UCSD-AML1 (cell line): ENCODE measurements around the gene LARP1B.
"Not testable (repeated sequence)": the region's sequence is repeated elsewhere in the genome, so short reads cannot be mapped to it uniquely, and the experiment has no call there.

ENCODE experiments used
- DNase-seq: peaks from one replicate; lab custom pipeline; 2025; ENCODE audit not compliant: unreplicated experiment; lab: John Stamatoyannopoulos, UW

Gene LARP1B

GRCh38 chr4:128221586-128221985 lies 160.5 kb downstream of the LARP1B start:
- DNase-seq: no peak

DNA sequence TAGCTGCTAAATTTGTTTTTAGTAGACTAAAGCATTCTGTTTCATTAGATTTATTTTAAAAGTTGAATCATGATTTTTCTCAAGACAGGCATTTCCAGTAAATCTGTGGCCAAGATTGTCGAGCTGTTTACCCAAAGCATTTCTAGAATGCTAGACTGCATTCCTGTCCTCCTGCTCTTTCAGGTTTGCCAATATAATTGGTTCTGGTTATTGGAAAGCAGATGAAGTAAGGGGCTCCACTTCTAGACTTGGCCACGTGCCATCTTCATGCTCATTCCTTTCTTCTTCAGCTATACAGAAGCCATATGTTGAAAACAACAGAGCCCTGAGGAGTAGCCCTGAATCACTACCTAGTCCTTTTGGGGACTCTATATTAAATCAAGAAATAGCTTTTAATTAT lies 164.0 kb downstream of the LARP1B start:
- DNase-seq: no peak

GRCh38 chr4:128227991-128228571 lies 167.0 kb downstream of the LARP1B start:
- no peak for DNase-seq

DNA sequence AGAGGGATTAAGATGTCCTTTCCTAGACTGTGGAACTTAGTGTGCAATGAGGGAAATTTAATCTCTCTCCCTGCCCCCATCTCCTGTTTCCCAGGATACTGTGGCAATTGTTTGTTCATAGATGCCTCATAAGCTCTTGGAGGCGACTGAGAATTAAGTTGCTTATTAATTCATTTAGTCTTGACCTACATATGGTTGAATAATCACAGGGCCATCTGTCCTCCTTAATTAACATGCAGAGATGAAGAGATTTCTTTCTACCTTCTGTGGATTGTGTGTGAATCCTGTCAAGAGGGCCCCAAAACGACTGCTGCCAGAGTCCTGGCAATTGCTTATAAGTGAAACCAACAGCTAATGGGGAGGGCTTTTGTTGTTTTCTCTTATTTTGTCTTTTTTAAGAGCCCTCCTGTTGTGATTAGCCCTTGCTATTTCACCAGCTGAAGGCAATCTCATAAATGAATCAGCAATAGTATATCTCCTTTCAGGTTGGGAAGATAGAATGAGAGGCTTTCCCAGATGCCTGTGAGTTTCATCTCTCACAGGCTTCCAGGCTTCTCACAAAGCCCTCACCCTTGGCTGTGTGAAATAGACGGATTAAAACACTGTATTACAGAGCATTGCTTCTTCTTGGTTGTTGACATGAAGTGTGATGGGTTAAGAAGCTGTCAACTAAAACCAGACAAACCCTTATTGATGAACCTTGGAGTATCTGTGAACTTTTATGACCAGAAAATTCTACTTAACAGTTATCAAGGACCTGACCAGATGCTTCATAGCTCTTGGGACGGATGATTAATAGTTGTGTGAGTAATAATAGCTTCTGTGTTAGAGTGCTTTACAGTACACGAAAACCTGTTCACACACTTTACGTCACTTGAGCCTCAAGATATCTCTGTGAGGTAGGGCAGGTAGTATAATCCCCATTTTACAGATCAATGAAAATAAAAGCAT lies 168.0 kb downstream of the LARP1B start:
- DNase-seq: no peak

GRCh38 chr4:128232719-128233118 lies 171.6 kb downstream of the LARP1B start:
- no peak for DNase-seq

DNA sequence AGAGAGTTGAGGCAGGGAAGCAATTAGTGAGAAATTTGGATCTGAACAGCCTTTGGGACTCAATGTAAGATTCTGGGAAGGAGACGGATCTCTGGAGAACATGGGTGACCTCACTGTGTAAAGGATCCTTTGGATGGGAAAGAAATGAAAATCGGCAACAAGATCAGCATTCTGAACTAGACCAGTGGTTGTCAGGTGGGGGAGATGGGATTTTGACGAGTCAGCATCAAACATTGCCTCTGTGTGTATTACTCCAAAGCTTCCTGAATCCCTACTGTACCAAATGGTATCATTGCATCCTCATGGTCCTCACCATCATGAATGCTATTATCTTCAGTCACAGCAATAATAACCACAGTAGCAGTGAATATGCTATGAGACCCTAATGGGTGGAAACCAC lies 173.7 kb downstream of the LARP1B start:
- no peak for DNase-seq

- DNase-seq: no peak
These were observed 179.9 kb downstream of the LARP1B start for GRCh38 chr4:128241019-128241418.

DNA sequence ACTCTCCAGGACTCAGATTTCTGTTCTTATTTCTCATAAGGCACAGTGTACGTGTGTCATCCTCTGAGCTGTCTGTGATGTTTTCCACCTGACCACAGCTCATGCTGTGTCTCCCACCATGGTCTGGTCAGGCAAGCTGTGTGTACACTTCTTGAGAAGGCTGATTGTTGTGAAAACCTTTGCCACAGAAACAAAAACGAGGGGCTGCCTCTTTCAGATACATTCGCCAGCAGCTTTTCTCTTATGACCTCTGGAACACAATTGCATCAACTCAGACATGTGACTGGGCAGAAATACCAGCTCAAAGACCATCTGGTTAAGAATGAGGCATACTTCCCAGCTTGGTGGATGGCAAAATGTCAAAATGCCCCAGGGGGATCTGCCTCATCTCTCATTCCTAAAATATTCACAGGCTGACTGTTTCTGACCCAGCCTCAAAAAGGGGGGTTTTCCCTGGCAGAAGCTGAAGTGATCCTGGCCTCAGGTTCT lies 180.4 kb downstream of the LARP1B start:
- DNase-seq: no peak

DNA sequence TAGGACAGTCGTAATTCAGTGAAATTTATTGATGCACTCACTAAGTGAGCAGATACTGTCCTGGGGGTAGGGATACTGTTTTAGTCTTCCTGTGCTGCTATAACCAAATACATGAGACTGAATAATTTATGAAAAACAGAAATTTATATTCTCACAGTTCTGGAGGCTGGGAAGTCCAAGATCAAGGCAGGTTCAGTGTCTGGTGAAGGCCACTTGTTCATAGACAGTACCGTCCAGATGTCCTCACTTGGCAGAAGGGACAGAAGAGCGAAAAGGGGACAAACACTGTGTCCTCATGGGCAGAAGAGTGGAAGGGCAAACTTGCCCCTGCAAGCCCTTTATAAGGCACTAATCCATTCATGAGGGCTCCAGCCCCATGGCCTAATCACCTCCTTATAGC lies 180.9 kb downstream of the LARP1B start:
- DNase-seq: no peak

- no peak for DNase-seq
These were observed 181.5 kb downstream of the LARP1B start for GRCh38 chr4:128242601-128243000.

DNA sequence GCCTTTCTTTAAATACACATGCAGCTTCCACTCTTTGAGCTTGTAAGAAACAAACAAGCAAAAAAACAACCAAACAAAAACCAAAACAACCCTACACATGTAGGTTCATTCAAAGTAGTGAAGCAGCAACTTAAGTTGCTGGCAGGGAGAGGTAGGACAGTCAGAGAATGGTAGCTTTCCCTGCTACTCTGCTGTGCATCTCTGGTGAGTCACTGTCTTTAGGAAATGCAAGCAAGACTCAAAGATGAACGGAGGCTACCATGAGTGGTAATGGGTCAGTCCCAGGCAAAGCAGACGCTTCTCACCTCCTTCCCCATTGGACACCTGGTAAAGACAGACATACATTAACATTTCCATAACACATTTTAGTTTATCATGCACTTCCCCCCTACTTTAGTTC lies 183.3 kb downstream of the LARP1B start:
- no peak for DNase-seq

GRCh38 chr4:128245391-128245790 lies 184.3 kb downstream of the LARP1B start:
- DNase-seq: not testable (repeated sequence)

- DNase-seq: no peak
These were observed 186.8 kb downstream of the LARP1B start for GRCh38 chr4:128247906-128248305.

DNA sequence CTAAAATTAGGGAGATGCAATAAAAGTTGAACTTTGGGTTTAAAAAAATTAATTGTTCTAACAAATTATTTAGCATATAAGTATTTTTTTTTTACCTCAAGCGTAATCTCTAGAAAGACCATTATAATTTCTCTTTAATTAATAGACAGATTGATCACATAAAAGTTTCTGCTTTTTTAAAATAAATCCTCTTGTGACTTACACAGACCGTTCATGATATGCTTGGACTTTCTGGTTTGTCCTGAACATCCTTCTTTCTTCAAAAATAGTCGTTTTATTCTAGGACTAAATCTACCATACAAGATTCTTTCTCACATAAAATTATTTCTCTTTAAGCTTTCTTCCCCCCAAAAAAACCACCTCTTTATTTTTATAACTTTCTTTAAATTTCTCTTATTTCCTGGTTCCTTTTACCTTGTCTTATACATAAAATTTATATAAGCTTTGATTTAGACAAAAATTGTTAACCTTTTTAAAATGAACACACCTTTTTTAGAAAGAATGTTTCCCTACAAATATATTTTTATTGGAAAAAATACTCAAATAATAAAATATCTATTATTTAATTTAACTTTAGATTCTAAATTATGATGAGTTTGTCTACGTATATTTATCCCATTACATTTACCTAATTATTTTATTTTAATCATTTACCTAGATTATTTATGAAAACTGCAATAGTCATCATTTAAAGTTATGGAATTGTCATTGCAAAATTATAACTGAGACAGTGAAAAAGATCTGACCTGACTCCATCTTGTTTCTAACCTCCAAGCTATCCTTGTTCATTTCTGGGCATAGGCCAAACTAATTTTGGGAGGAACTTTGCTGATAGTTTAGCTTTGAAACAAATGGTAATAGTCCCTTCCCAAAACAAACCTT lies 188.9 kb downstream of the LARP1B start:
- DNase-seq: no peak

DNA sequence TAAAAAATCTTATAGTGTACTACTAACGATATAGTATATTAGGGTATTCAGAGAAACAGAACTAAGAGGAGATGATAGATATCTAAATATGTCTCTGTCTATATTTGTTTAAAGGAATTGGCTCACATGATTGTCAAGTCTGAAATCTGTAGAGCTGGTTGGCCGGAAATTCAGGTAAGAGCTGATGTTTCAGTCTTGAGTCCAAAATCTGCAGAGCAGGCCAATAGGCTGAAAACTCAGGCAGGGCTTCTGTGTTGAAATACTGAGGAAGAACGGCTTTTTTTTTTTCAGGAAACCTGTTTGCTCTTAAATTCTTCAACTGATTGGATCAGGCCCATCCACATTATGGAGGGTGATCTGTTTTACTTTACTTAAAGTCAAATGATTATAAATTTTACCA lies 194.8 kb downstream of the LARP1B start:
- DNase-seq: no peak

DNA sequence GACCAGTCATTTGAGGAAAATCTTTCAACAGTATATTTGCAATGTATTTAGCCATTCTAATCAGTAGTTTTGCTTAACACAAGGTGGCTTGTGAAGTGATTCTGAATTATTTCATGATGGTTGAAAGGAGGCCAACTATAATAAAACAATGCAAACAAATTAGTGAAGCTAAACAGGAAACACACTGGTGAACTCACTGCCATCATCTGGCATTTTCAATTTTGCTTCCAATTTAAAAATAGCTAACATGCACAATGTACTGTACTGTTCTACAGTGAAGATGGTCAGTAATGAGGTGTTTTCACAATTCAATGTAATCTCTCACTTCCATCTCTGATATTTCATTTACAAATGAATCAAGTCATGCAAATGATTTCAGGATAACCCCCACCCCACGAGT lies 195.4 kb downstream of the LARP1B start:
- no peak for DNase-seq

DNA sequence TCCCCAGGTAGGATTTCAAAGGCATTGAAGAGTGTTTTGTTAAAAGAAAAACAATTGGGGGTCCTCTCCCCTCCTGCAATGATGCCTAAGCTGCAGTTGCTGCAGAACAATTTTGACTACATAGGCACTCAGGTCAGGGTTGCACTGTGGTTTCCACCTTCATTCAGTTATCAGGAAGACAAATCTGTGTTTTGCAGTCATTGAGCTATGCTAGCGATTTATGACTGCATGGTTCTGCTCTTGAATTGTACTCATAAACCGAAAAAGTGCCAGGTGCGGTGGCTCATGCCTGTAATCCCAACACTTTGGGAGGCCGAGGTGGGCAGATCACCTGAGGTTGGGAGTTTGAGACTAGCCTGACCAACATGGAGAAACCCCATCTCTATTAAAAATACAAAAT lies 197.1 kb downstream of the LARP1B start:
- DNase-seq: not testable (repeated sequence)

- not testable (repeated sequence) for DNase-seq
These were observed 198.8 kb downstream of the LARP1B start for GRCh38 chr4:128259889-128260288.
